Measurements from ENCODE around the gene PAXX.
A peak's percentile ranks its signal among the peaks of the same experiment; 100 is the strongest.

PAXX gene

GRCh38 chr9:136972743-136973142 lies 19.5 kb upstream of the PAXX start:
- Mint-ChIP-seq H3K36me3 (ENCODE audit: low read depth) (no peaks in the 10 kb centered on the region), H3K27me3 (ENCODE audit: low read depth) (no peaks in the 10 kb centered on the region), H3K4me1 (no peaks in the 10 kb centered on the region), H3K4me3 (no peak overlapping the region), H3K9me3 (no peaks in the 10 kb centered on the region), H3K27ac (no peak overlapping the region)
- TF ChIP-seq, protein P1, sequence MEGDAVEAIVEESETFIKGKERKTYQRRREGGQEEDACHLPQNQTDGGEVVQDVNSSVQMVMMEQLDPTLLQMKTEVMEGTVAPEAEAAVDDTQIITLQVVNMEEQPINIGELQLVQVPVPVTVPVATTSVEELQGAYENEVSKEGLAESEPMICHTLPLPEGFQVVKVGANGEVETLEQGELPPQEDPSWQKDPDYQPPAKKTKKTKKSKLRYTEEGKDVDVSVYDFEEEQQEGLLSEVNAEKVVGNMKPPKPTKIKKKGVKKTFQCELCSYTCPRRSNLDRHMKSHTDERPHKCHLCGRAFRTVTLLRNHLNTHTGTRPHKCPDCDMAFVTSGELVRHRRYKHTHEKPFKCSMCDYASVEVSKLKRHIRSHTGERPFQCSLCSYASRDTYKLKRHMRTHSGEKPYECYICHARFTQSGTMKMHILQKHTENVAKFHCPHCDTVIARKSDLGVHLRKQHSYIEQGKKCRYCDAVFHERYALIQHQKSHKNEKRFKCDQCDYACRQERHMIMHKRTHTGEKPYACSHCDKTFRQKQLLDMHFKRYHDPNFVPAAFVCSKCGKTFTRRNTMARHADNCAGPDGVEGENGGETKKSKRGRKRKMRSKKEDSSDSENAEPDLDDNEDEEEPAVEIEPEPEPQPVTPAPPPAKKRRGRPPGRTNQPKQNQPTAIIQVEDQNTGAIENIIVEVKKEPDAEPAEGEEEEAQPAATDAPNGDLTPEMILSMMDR (IDR thresholded peaks at IDR 0.05; ENCODE audit: unreplicated experiment in 3 of 3), result no peak

DNA sequence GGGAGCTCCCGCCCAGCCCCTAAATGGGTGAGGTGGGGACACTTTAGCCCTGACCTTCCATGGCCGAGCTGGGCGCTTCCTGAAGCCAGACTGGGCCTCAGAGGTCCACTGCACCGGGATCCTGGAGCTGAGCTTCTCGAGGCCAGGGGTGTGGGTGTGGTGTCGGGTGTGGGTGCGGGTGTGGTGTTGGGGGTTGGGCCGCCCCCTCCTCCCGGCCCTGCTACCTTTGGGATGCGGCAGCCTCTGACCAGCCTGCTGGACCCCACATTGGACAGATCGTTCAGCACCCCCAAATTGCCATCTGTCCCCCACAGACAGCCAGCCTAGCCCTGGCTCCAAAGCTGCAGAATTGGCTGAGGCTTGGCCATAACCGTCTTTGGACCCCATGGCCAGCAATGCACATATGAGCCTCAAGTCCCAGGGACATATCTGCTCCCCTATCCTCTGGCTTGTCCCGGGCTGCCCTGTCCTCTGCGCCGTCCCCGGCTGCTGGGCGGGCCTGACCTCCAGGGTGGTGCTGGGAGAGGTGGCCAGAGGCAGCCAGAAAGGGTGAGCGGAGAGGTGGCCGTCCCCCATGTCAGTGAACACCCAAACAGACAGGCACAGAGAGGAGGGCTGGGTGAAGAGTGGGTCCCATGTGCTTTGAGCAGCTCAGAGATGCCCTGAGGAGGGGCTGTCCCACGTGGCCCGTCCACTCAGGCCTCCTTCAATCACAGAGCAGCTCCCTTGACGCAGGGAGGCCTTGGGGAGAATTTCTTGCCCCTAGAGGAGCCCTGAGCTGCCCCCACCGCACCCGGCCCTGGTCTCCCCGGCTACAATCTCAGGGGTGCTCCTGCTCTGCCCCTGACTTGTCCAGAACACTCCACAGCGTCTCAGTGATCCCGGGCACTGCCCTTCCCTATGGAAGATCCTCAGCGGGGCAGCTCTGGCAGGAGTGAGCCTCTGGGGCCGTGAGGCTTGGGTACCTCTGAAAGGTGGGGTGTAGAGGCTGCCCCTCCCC lies 18.3 kb upstream of the PAXX start:
- TF ChIP-seq, protein P1 (IDR thresholded peaks at IDR 0.05; ENCODE audit: unreplicated experiment in 3 of 3), result no peak
- H3K36me3 Mint-ChIP-seq (ENCODE audit: low read depth), result no peaks in the 10 kb centered on the region
- H3K4me3 Mint-ChIP-seq, result no peak overlapping the region
- no peak overlapping the region for H3K27ac Mint-ChIP-seq
- H3K4me1 Mint-ChIP-seq, result no peaks in the 10 kb centered on the region
- H3K27me3 Mint-ChIP-seq (ENCODE audit: low read depth), result no peaks in the 10 kb centered on the region
- H3K9me3 Mint-ChIP-seq, result no peaks in the 10 kb centered on the region

- Mint-ChIP-seq H3K27me3 (ENCODE audit: low read depth) (no peaks in the 10 kb centered on the region), H3K27ac (no peak overlapping the region)
Measured at GRCh38 chr9:136974817-136975535, 17.2 kb upstream of the PAXX start.

GRCh38 chr9:136975644-136976043 lies 16.6 kb upstream of the PAXX start:
- H3K27me3 Mint-ChIP-seq (ENCODE audit: low read depth), result no peaks in the 10 kb centered on the region
- H3K4me1 Mint-ChIP-seq, result no peaks in the 10 kb centered on the region
- no peaks in the 10 kb centered on the region for H3K36me3 Mint-ChIP-seq (ENCODE audit: low read depth)
- H3K27ac Mint-ChIP-seq, result no peak overlapping the region
- no peak overlapping the region for H3K4me3 Mint-ChIP-seq
- no peaks in the 10 kb centered on the region for H3K9me3 Mint-ChIP-seq
- TF ChIP-seq, protein P1 (IDR thresholded peaks at IDR 0.05; ENCODE audit: unreplicated experiment in 3 of 3), result no peak

More at GRCh38 chr9:136974817-136975535, 17.2 kb upstream of the PAXX start:
- Mint-ChIP-seq H3K9me3 (no peaks in the 10 kb centered on the region), H3K4me3 (peak overlapping the region in 1 of 3 experiments; percentile 47), H3K4me1 (no peaks in the 10 kb centered on the region), H3K36me3 (ENCODE audit: low read depth) (no peaks in the 10 kb centered on the region)
- TF ChIP-seq, protein P1 (IDR thresholded peaks at IDR 0.05; ENCODE audit: unreplicated experiment in 3 of 3), result no peak

DNA sequence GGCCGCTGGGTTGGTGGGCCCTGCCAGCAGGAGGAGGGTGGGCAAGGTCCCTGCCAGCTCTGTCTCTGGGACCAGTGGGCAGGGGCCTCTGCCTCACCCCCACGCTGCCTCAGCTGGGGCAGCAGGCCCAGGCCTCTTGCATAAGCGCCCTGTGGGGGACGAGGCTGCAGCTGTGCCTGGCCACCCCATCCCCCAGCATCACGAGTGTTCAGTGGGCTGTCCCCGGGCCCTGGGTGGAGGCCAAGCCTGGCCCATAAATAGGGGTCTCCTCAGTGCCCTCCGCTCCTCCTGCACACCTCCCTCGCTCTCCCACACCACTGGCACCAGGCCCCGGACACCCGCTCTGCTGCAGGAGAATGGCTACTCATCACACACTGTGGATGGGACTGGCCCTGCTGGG lies 15.0 kb upstream of the PAXX start, which contains the start of gene PTGDS:
TSS of gene PTGDS (plus strand) at position 282 of the 400 bp plus-strand sequence. CDS start at position 357, 75 bp downstream.
- Mint-ChIP-seq H3K36me3 (ENCODE audit: low read depth) (no peaks in the 10 kb centered on the region), H3K9me3 (no peaks in the 10 kb centered on the region), H3K27me3 (ENCODE audit: low read depth) (no peaks in the 10 kb centered on the region), H3K4me3 (peak within 1 kb of the TSS; percentile 69 to 77 (median 70)), H3K27ac (peak within 1 kb of the TSS in 1 of 3 experiments; percentile 48), H3K4me1 (no peaks in the 10 kb centered on the region)
- TF ChIP-seq, protein P1 (IDR thresholded peaks at IDR 0.05; ENCODE audit: unreplicated experiment in 3 of 3), result no peak
